HCT116 (cell line): ENCODE results near the gene MAP1S. TPM values are rescaled to one million over a fixed set of nuclear protein-coding genes. Genes with fewer than 3 reads are reported as not detected.
A peak's percentile ranks its signal among the peaks of the same experiment; 100 is the strongest.

Experiments used
- ATAC-seq: fragments of 200-7000 bp; cut with Tn5 transposase; 2 replicates; pipeline ENCODE4 v1.9.1; 2020; ENCODE audit warnings: mild to moderate bottlenecking, moderate library complexity
- BruUV-seq: library from RNA; stranded (reverse); fragments of 400-500 nt; replicated peaks from 2 replicates; lab custom pipeline; 2021; lab: Mats Ljungman, UMichigan
- CTCF ChIA-PET: fragments of 300-600 bp; sonication (Branson Sonifier 250); formaldehyde crosslinking; loops from one replicate; lab custom pipeline; 2021; ENCODE audit warnings: antibody characterized with exemption; lab: Charles Lee
- POLR2A ChIA-PET: fragments of 300-600, 350-600 bp; sonication (Branson Sonifier 250); formaldehyde crosslinking; loops from one replicate; lab custom pipeline; 2021; ENCODE audit warnings: antibody characterized with exemption; lab: Charles Lee
- RAD21 ChIA-PET, 2 experiments: fragments of 300-600 bp; sonication (Branson Sonifier 250); formaldehyde crosslinking; loops; one replicate each; lab custom pipeline; 2023; ENCODE audit warnings: low total read pairs in 2 of 2; ENCODE audit not compliant: uncharacterized antibody in 2 of 2, unreplicated experiment in 2 of 2, low non-redundant PET in 1 of 2; lab: Charles Lee
- DNase-seq: peaks from one replicate; pipeline ENCODE4 v3.0.0-alpha.2; 2010; ENCODE audit warnings: low read depth, low spot score
- H2AFZ ChIP-seq: fragments of 200-600 bp; shearing (Covaris generic), sonication (generic); 2 replicates; pipeline ENCODE4 v1.6.1; 2017; ENCODE audit warnings: low read depth, mixed run types, mixed read lengths, antibody characterized with exemption, low read length; ENCODE audit not compliant: poor library complexity, severe bottlenecking
- H3K27ac ChIP-seq: 2 replicates; pipeline ENCODE4 v1.5.1; 2012; ENCODE audit warnings: low read depth, low read length
- H3K27me3 ChIP-seq: fragments of 200-600 bp; sonication (generic); 2 replicates; pipeline ENCODE4 v1.6.1; 2016; ENCODE audit warnings: mixed run types, low read length, mixed read lengths; ENCODE audit not compliant: insufficient read depth
- H3K36me3 ChIP-seq, 2 experiments: fragments of 200-500 bp in 1 of 2; fragments of 200-600 bp in 1 of 2; sonication (Bioruptor generic) in 1 of 2; sonication (generic) in 1 of 2; 2 replicates each; pipeline versions ENCODE4 v1.5.1 to v1.6.1; 2014 to 2016; ENCODE audit warnings: low read length in 2 of 2, inconsistent platforms in 1 of 2, mixed read lengths in 1 of 2, mixed run types in 1 of 2; ENCODE audit not compliant: insufficient read depth in 2 of 2, control insufficient read depth in 1 of 2
- H3K4me1 ChIP-seq, 2 experiments: fragments of 200-600 bp in 1 of 2; sonication (generic) in 1 of 2; 2 replicates each; pipeline versions ENCODE4 v1.5.1 to v1.6.1; 2012 to 2017; ENCODE audit warnings: low read length in 2 of 2, inconsistent platforms in 1 of 2, mild to moderate bottlenecking in 1 of 2, mixed read lengths in 1 of 2, mixed run types in 1 of 2, moderate library complexity in 1 of 2; ENCODE audit not compliant: insufficient read depth in 2 of 2, control insufficient read depth in 1 of 2
- H3K4me2 ChIP-seq: fragments of 200-600 bp; sonication (generic); 2 replicates; pipeline ENCODE4 v1.6.1; 2017; ENCODE audit warnings: mixed run types, low read length, mixed read lengths
- H3K4me3 ChIP-seq, 2 experiments: fragments of 200-600 bp in 1 of 2; sonication (generic) in 1 of 2; replicated peaks in 1 of 2; 2 replicates each; pipeline ENCODE4 v1.5.1; 2011 to 2016; ENCODE audit warnings: low read length in 2 of 2, control low read depth in 1 of 2, low read depth in 1 of 2, mild to moderate bottlenecking in 1 of 2, mixed read lengths in 1 of 2, mixed run types in 1 of 2
- H3K79me2 ChIP-seq: fragments of 200-600 bp; sonication (generic); 2 replicates; pipeline ENCODE4 v1.6.1; 2017; ENCODE audit warnings: mild to moderate bottlenecking, mixed run types, low read length, moderate library complexity, mixed read lengths; ENCODE audit not compliant: insufficient read depth
- H3K9ac ChIP-seq: fragments of 200-600 bp; sonication (generic); 2 replicates; pipeline ENCODE4 v1.6.1; 2016; ENCODE audit warnings: low read length, mixed read lengths
- H3K9me2 ChIP-seq: fragments of 200-600 bp; sonication (generic), shearing (Covaris generic); 2 replicates; pipeline ENCODE4 v1.6.1; 2017; ENCODE audit warnings: mixed run types, mild to moderate bottlenecking, moderate library complexity; ENCODE audit not compliant: insufficient read depth
- H3K9me3 ChIP-seq, 2 experiments: fragments of 200-500 bp in 1 of 2; fragments of 200-600 bp in 1 of 2; sonication (Bioruptor generic) in 1 of 2; sonication (generic) in 1 of 2; 2 replicates each; pipeline ENCODE4 v1.6.1; 2014 to 2017; ENCODE audit warnings: low read length in 2 of 2, mixed read lengths in 2 of 2, inconsistent platforms in 1 of 2, low read depth in 1 of 2, mild to moderate bottlenecking in 1 of 2, mixed run types in 1 of 2, moderate library complexity in 1 of 2; ENCODE audit not compliant: control insufficient read depth in 1 of 2, insufficient read depth in 1 of 2
- H4K20me1 ChIP-seq: fragments of 200-600 bp; sonication (generic), shearing (Covaris generic); 2 replicates; pipeline ENCODE4 v1.6.1; 2017; ENCODE audit warnings: mixed run types, mild to moderate bottlenecking, moderate library complexity; ENCODE audit not compliant: insufficient read depth
- CBX3 ChIP-seq: IDR thresholded peaks from 2 replicates; pipeline ENCODE4 v1.6.1; 2012; ENCODE audit warnings: low read depth
- CEBPB ChIP-seq: IDR thresholded peaks from 2 replicates; pipeline ENCODE4 v1.6.1; 2012; ENCODE audit warnings: low read depth
- ELF1 ChIP-seq: IDR thresholded peaks from 2 replicates; pipeline ENCODE4 v1.6.1; 2012; ENCODE audit warnings: low read depth, borderline replicate concordance
- EZH2 ChIP-seq: fragments of 200-600 bp; sonication (generic); IDR thresholded peaks from 2 replicates; pipeline ENCODE4 v1.6.1; 2017; ENCODE audit warnings: antibody characterized with exemption, mixed run types
- EZH2phosphoT487 ChIP-seq: fragments of 200-600 bp; IDR thresholded peaks from 2 replicates; pipeline ENCODE4 v1.6.1; 2018; ENCODE audit warnings: antibody characterized with exemption, borderline replicate concordance
- JUND ChIP-seq: IDR thresholded peaks from 2 replicates; pipeline ENCODE4 v1.6.1; 2012
- POLR2A ChIP-seq: IDR thresholded peaks from 2 replicates; pipeline ENCODE4 v1.7.0; 2011; ENCODE audit warnings: borderline replicate concordance; ENCODE audit not compliant: insufficient read depth, insufficient read length; ENCODE audit errors: extremely low read depth
- POLR2AphosphoS5 ChIP-seq: IDR thresholded peaks from 2 replicates; pipeline ENCODE4 v1.6.1; 2011; ENCODE audit warnings: mild to moderate bottlenecking, low read depth, low read length, moderate library complexity
- RAD21 ChIP-seq: IDR thresholded peaks from 2 replicates; pipeline ENCODE4 v1.6.1; 2012; ENCODE audit warnings: low read depth, mild to moderate bottlenecking
- SIN3A ChIP-seq: IDR thresholded peaks from 2 replicates; pipeline ENCODE4 v1.6.1; 2012; ENCODE audit warnings: low read depth
- SP1 ChIP-seq: IDR thresholded peaks from 2 replicates; pipeline ENCODE4 v1.6.1; 2012; ENCODE audit warnings: low read depth
- SRF ChIP-seq: IDR thresholded peaks from 2 replicates; pipeline ENCODE4 v1.6.1; 2012; ENCODE audit warnings: low read depth
- YY1 ChIP-seq: IDR thresholded peaks from 2 replicates; pipeline ENCODE4 v1.6.1; 2011; ENCODE audit warnings: low read length, low read depth, moderate library complexity, mild to moderate bottlenecking; ENCODE audit not compliant: insufficient replicate concordance; ENCODE audit errors: extremely low read depth
- ZNF274 ChIP-seq: fragments of 200-500 bp; sonication (Bioruptor generic); IDR thresholded peaks from 2 replicates; pipeline ENCODE4 v1.6.1; 2014; ENCODE audit warnings: mild to moderate bottlenecking, low read depth, low read length, inconsistent platforms
- intact Hi-C: fragments of 100-400 bp; cut with micrococcal nuclease; formaldehyde crosslinking; loops from 2 replicates; pipeline ENCODE4 v1.10.0; 2022
- total RNA-seq: library from RNA; stranded (reverse); gene quantifications from one replicate; pipeline ENCODE4 v1.2.1, GENCODE V29; 2021; ENCODE audit not compliant: unreplicated experiment
- TF ChIP-seq, protein P1 (sequence below): IDR thresholded peaks from 2 replicates; pipeline ENCODE4 v1.6.1; 2011; ENCODE audit warnings: mild to moderate bottlenecking, low read length, moderate library complexity; ENCODE audit not compliant: insufficient replicate concordance; ENCODE audit errors: extremely low read depth
- TF ChIP-seq, protein P2 (sequence below): IDR thresholded peaks from 2 replicates; pipeline ENCODE4 v1.6.1; 2012
- TF ChIP-seq, protein P3 (sequence below), 3 experiments: fragments of 200-600 bp in 1 of 3; sonication (generic) in 1 of 3; IDR thresholded peaks in 2 of 3; conservative IDR thresholded peaks in 1 of 3; 2 replicates each; pipeline ENCODE4 v1.5.1; 2012 to 2017; ENCODE audit warnings: low read depth in 2 of 3, low read length in 2 of 3, antibody characterized with exemption in 1 of 3, borderline replicate concordance in 1 of 3, control low read depth in 1 of 3, mild to moderate bottlenecking in 1 of 3, mixed read lengths in 1 of 3, mixed run types in 1 of 3, moderate library complexity in 1 of 3; ENCODE audit not compliant: insufficient read depth in 1 of 3
- TF ChIP-seq, protein P4 (sequence below): IDR thresholded peaks from 2 replicates; pipeline ENCODE4 v1.6.1; 2012; ENCODE audit warnings: low read depth

Gene MAP1S
- total RNA-seq, 1 experiment from 2014 or later = 80.8 TPM

DNA sequence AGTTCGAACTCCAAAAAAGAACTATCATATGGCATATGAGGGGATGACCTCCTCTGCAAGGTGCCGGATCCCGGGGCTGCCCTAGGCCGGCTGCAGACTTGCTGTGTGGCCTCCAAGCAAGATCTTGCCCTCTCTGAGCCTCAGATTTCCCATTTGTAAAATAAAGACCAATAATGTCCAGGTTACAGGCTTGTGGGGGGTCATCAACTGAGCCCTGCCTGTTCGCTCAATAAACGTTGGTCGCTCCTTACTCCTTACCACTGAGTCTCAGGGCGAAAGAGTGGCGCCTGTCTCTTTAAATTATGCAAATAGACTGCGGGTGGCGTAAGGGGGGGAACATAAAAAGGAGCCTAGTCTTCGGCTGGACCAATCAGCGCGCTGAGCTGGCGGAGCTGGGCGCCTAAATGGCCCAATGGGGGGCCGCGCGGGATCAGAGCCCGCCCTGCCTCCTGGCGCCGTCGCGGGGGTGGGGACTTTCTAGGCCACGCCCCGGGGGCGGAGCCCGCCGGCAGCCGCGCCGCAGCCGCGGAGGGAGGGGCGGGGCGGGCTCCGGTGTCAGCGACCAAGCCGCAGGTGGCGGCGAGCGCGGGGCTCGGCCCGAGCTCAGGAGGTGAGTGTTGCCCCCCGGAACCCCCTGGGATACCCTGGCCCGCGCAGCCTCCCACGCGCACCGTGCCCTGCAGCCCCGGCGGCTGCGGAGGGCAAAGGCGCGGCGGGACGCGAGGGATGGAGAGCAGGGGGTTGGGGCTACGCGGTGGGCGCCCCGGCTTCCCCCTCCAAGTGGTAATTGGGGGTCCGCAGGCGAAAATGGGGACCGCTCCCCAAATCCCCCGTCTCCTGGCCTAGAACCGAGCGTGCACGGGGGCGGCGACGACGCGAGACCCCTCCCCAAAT, 28.2 kb downstream of the MAP1S start:
- POLR2A ChIA-PET = interaction anchor here (1.0 kb wide), 1 partner anchor 29 kb away, joined by 3 read pairs; no protein-coding TSS in a partner anchor
- peak overlapping the region; percentile 54 to 61 for H3K4me3 ChIP-seq
- no peaks in the 10 kb centered on the region for H4K20me1 ChIP-seq
- H3K36me3 ChIP-seq = no peaks in the 10 kb centered on the region
- RAD21 ChIA-PET = interaction anchor here in 1 of 2 experiments (0.8 kb wide), 1 partner anchor 19 kb away, joined by 3 read pairs; no protein-coding TSS in a partner anchor
- peak overlapping the region; percentile 79 for H3K4me2 ChIP-seq
- no peaks in the 10 kb centered on the region for H3K9me3 ChIP-seq
- intact Hi-C loops = loop anchor here (1.0 kb wide), 1 partner anchor 32 kb away; no protein-coding TSS in a partner anchor
- H3K4me1 ChIP-seq = peaks cover 3 to 20% of the 10 kb centered on the region in 2 experiments; a peak in 3 of 4 replicates
- CTCF ChIA-PET = interaction anchor here (0.8 to 1.3 kb wide), 3 partner anchors 19 to 141 kb away, joined by 3 to 11 read pairs (median 3); no protein-coding TSS in a partner anchor
- H3K79me2 ChIP-seq = no peaks in the 10 kb centered on the region
- H3K27me3 ChIP-seq = no peaks in the 10 kb centered on the region
- no peak overlapping the region; the same call in 1 of the 2 replicates for H3K27ac ChIP-seq
- DNase-seq (peak; percentile 93), ATAC-seq (peak; percentile 99)
- no peaks in the 10 kb centered on the region for H3K9me2 ChIP-seq
- BruUV-seq = no TSS peak
- no peak overlapping the region for H2AFZ ChIP-seq
- peak overlapping the region; percentile 53 for H3K9ac ChIP-seq
- TF ChIP-seq ELF1 (no peak), SIN3A (no peak), YY1 (no peak), SP1 (peak; percentile 94), JUND (no peak), ZNF274 (no peak), POLR2A (no peak), RAD21 (no peak), EZH2 (no peak), CEBPB (no peak), CBX3 (0 out of 2 replicates have a peak, but pooled peaks have one; percentile 14), POLR2AphosphoS5 (peak; percentile 38; the same call in 1 of the 2 replicates), EZH2phosphoT487 (no peak), SRF (no peak)
- TF ChIP-seq, protein P1, sequence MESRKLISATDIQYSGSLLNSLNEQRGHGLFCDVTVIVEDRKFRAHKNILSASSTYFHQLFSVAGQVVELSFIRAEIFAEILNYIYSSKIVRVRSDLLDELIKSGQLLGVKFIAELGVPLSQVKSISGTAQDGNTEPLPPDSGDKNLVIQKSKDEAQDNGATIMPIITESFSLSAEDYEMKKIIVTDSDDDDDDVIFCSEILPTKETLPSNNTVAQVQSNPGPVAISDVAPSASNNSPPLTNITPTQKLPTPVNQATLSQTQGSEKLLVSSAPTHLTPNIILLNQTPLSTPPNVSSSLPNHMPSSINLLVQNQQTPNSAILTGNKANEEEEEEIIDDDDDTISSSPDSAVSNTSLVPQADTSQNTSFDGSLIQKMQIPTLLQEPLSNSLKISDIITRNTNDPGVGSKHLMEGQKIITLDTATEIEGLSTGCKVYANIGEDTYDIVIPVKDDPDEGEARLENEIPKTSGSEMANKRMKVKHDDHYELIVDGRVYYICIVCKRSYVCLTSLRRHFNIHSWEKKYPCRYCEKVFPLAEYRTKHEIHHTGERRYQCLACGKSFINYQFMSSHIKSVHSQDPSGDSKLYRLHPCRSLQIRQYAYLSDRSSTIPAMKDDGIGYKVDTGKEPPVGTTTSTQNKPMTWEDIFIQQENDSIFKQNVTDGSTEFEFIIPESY = no peak
- TF ChIP-seq, protein P2, sequence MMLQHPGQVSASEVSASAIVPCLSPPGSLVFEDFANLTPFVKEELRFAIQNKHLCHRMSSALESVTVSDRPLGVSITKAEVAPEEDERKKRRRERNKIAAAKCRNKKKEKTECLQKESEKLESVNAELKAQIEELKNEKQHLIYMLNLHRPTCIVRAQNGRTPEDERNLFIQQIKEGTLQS = no peak
- TF ChIP-seq, protein P3, sequence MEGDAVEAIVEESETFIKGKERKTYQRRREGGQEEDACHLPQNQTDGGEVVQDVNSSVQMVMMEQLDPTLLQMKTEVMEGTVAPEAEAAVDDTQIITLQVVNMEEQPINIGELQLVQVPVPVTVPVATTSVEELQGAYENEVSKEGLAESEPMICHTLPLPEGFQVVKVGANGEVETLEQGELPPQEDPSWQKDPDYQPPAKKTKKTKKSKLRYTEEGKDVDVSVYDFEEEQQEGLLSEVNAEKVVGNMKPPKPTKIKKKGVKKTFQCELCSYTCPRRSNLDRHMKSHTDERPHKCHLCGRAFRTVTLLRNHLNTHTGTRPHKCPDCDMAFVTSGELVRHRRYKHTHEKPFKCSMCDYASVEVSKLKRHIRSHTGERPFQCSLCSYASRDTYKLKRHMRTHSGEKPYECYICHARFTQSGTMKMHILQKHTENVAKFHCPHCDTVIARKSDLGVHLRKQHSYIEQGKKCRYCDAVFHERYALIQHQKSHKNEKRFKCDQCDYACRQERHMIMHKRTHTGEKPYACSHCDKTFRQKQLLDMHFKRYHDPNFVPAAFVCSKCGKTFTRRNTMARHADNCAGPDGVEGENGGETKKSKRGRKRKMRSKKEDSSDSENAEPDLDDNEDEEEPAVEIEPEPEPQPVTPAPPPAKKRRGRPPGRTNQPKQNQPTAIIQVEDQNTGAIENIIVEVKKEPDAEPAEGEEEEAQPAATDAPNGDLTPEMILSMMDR (IDR thresholded peaks at IDR 0.05 in 2 of 3, conservative IDR thresholded peaks at IDR 0.05 in 1 of 3; ENCODE audit: borderline replicate concordance in 1 of 3, insufficient read depth in 1 of 3, low read depth in 2 of 3, low read length in 2 of 3) = no peak
- TF ChIP-seq, protein P4, sequence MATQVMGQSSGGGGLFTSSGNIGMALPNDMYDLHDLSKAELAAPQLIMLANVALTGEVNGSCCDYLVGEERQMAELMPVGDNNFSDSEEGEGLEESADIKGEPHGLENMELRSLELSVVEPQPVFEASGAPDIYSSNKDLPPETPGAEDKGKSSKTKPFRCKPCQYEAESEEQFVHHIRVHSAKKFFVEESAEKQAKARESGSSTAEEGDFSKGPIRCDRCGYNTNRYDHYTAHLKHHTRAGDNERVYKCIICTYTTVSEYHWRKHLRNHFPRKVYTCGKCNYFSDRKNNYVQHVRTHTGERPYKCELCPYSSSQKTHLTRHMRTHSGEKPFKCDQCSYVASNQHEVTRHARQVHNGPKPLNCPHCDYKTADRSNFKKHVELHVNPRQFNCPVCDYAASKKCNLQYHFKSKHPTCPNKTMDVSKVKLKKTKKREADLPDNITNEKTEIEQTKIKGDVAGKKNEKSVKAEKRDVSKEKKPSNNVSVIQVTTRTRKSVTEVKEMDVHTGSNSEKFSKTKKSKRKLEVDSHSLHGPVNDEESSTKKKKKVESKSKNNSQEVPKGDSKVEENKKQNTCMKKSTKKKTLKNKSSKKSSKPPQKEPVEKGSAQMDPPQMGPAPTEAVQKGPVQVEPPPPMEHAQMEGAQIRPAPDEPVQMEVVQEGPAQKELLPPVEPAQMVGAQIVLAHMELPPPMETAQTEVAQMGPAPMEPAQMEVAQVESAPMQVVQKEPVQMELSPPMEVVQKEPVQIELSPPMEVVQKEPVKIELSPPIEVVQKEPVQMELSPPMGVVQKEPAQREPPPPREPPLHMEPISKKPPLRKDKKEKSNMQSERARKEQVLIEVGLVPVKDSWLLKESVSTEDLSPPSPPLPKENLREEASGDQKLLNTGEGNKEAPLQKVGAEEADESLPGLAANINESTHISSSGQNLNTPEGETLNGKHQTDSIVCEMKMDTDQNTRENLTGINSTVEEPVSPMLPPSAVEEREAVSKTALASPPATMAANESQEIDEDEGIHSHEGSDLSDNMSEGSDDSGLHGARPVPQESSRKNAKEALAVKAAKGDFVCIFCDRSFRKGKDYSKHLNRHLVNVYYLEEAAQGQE = no peak
